HepG2 (cell line): Measurements from ENCODE around the gene RFXAP. TPM values are rescaled to one million over a fixed set of nuclear protein-coding genes. Genes with fewer than 3 reads are reported as not detected.
A peak's percentile ranks its signal among the peaks of the same experiment; 100 is the strongest.

Source experiments
- BCL6 ChIP-seq: IDR thresholded peaks from 2 replicates; pipeline ENCODE4 v1.6.1; 2016; ENCODE audit warnings: missing genetic modification reagents, missing compliant biosample characterization
- CHCHD3 ChIP-seq: sonication (generic); formaldehyde crosslinking; IDR thresholded peaks from 2 replicates; pipeline ENCODE4 v1.8.0; 2022; ENCODE audit warnings: mild to moderate bottlenecking, missing genetic modification reagents, moderate library complexity
- FOSL1 ChIP-seq: sonication (generic); formaldehyde crosslinking; IDR thresholded peaks from 2 replicates; pipeline ENCODE4 v1.9.0; 2021; ENCODE audit warnings: missing genetic modification reagents, borderline replicate concordance
- GTF3A ChIP-seq: sonication (generic); formaldehyde crosslinking; conservative IDR thresholded peaks from 2 replicates; pipeline ENCODE4 v1.4.0; 2020; ENCODE audit warnings: mild to moderate bottlenecking, missing genetic modification reagents
- KLF11 ChIP-seq: IDR thresholded peaks from 2 replicates; pipeline ENCODE4 v1.6.1; 2016; ENCODE audit warnings: missing compliant biosample characterization
- NR1H2 ChIP-seq: sonication (generic); formaldehyde crosslinking; IDR thresholded peaks from 2 replicates; pipeline ENCODE4 v1.8.1; 2022; ENCODE audit warnings: low read depth, missing genetic modification reagents, borderline replicate concordance
- POLR2G ChIP-seq: fragments of 200-400 bp; formaldehyde crosslinking; IDR thresholded peaks from 2 replicates; pipeline ENCODE4 v1.6.1; 2018; ENCODE audit warnings: mild to moderate bottlenecking, low read depth, low read length, moderate library complexity
- PTBP1 ChIP-seq: fragments of 200-400 bp; formaldehyde crosslinking; IDR thresholded peaks from 2 replicates; pipeline ENCODE4 v1.6.1; 2018; ENCODE audit warnings: low read length, low read depth; ENCODE audit not compliant: poor library complexity, severe bottlenecking
- SAFB2 ChIP-seq: sonication (generic); formaldehyde crosslinking; IDR thresholded peaks from 2 replicates; pipeline ENCODE4 v1.5.1; 2020; ENCODE audit warnings: missing genetic modification reagents, low read depth, mild to moderate bottlenecking, borderline replicate concordance
- SAP130 ChIP-seq: IDR thresholded peaks from 2 replicates; pipeline ENCODE4 v1.6.1; 2016; ENCODE audit warnings: low read depth
- THYN1 ChIP-seq: sonication (generic); formaldehyde crosslinking; IDR thresholded peaks from 2 replicates; pipeline ENCODE4 v1.8.1; 2023; ENCODE audit warnings: low read depth, mild to moderate bottlenecking, moderate library complexity, missing genetic modification reagents, borderline replicate concordance
- ZNF224 ChIP-seq: sonication (generic); formaldehyde crosslinking; IDR thresholded peaks from 2 replicates; pipeline ENCODE4 v1.5.0; 2020; ENCODE audit warnings: mild to moderate bottlenecking, missing genetic modification reagents
- ZNF274 ChIP-seq: sonication (generic); formaldehyde crosslinking; IDR thresholded peaks from 2 replicates; pipeline ENCODE4 v1.5.1; 2020; ENCODE audit warnings: mild to moderate bottlenecking, missing genetic modification reagents
- ZNF350 ChIP-seq: sonication (generic); formaldehyde crosslinking; IDR thresholded peaks from 2 replicates; pipeline ENCODE4 v1.4.0; 2020; ENCODE audit warnings: mild to moderate bottlenecking, low read depth, missing genetic modification reagents, borderline replicate concordance
- ZNF563 ChIP-seq: sonication (generic); formaldehyde crosslinking; IDR thresholded peaks from 2 replicates; pipeline ENCODE4 v1.8.0; 2022; ENCODE audit warnings: mild to moderate bottlenecking, moderate library complexity, missing genetic modification reagents
- ZNF670 ChIP-seq: sonication (generic); formaldehyde crosslinking; IDR thresholded peaks from 2 replicates; pipeline ENCODE4 v1.8.0; 2022; ENCODE audit warnings: mild to moderate bottlenecking, missing genetic modification reagents, borderline replicate concordance
- ZNF720 ChIP-seq: sonication (generic); formaldehyde crosslinking; IDR thresholded peaks from 2 replicates; pipeline ENCODE4 v1.4.0; 2020; ENCODE audit warnings: missing genetic modification reagents
- ZNF776 ChIP-seq: sonication (generic); formaldehyde crosslinking; IDR thresholded peaks from 2 replicates; pipeline ENCODE4 v1.4.0; 2020; ENCODE audit warnings: mild to moderate bottlenecking, missing genetic modification reagents
- ZNF839 ChIP-seq: sonication (generic); formaldehyde crosslinking; IDR thresholded peaks from 2 replicates; pipeline ENCODE4 v1.4.0; 2020; ENCODE audit warnings: missing genetic modification reagents, mild to moderate bottlenecking, borderline replicate concordance
- polyA plus RNA-seq, 8 experiments: library from polyadenylated mRNA; depleted of rRNA in 3 of 8; stranded (reverse) in 7 of 8; unstranded in 1 of 8; fragments of >200 nt; fragmentation: Illumina TruSeq in 4 of 8; extraction: Trizol in 4 of 8; gene quantifications; 2 replicates each; pipeline versions ENCODE4 v1.2.1 to v1.2.3, GENCODE V29; 2011 to 2016; ENCODE audit warnings: low read depth in 4 of 8, missing spikeins in 1 of 8, mixed read lengths in 1 of 8; ENCODE audit not compliant: insufficient read depth in 1 of 8
- total RNA-seq, 5 experiments: library from RNA; depleted of rRNA; stranded (reverse); fragments of >200 nt; fragmentation: Illumina TruSeq; extraction: Trizol; gene quantifications; 2 replicates each; pipeline ENCODE4 v1.2.3, GENCODE V29; 2016; ENCODE audit warnings: low read depth in 1 of 5
- TF ChIP-seq, protein P1 (sequence below): sonication (generic); formaldehyde crosslinking; IDR thresholded peaks from 2 replicates; pipeline ENCODE4 v1.4.0; 2020; ENCODE audit warnings: mild to moderate bottlenecking, missing genetic modification reagents
- TF ChIP-seq, protein P2 (sequence below): sonication (generic); formaldehyde crosslinking; IDR thresholded peaks from 2 replicates; pipeline ENCODE4 v1.4.0; 2020; ENCODE audit warnings: missing genetic modification reagents
- TF ChIP-seq, protein P3 (sequence below), 2 experiments: fragments of 450-650 bp in 1 of 2; sonication (generic) in 1 of 2; formaldehyde crosslinking; IDR thresholded peaks; 2 replicates each; pipeline versions ENCODE4 v1.5.0 to v1.8.0; 2020 to 2022; ENCODE audit warnings: mild to moderate bottlenecking in 1 of 2, missing genetic modification reagents in 1 of 2

Gene RFXAP
- total and polyA plus RNA-seq, 2 of the 13 experiments (the other 11 are each of a cell fraction or from before 2014, with no cell fraction given): 1.8 to 7.9 TPM

DNA sequence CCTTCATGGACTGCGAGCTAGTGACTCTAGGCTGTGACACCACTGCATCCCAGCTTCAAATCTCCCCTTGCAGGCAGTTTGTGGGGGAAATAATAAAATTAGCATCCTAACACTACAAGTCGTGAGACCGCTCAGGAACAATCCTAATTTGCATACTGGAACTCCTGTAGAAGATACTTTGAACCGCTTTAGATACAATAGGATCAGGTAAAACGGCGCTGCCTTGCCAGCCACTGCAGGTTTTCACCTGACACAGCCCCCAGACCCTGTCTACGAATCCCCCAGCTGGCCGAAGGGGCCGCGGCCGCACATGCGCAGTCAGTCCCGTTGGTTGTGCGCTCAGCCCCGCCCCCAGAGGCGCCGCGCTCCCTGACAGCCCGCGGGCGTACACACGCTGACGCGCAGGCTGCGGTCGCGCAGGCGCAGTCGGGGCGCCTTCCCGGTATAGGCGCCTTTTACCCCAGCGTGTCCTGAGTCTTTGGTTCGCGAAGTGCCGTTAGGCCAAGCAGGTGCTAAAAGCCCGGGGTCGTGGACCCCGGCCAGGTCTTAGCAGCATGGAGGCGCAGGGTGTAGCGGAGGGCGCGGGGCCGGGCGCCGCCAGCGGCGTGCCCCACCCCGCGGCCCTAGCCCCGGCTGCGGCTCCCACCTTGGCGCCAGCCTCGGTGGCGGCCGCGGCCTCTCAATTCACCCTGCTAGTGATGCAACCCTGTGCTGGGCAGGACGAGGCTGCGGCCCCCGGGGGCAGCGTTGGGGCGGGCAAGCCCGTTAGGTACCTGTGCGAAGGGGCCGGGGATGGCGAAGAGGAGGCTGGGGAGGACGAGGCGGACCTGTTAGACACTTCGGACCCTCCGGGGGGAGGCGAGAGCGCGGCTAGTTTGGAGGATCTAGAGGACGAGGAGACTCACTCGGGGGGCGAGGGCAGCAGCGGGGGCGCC, at the start of gene RFXAP (continued):
- TF ChIP-seq ZNF563 (CRISPR knock-in tag) (peak; percentile 91), SAP130 (CRISPR knock-in tag) (peak; percentile 70), BCL6 (peak; percentile 13; the same call in 1 of the 2 replicates), ZNF224 (no peak), THYN1 (no peak), ZNF720 (no peak), FOSL1 (no peak), GTF3A (CRISPR knock-in tag) (no peak), ZNF839 (CRISPR knock-in tag) (no peak), ZNF776 (CRISPR knock-in tag) (no peak), CHCHD3 (CRISPR knock-in tag) (0 out of 2 replicates have a peak, but pooled peaks have one; percentile 33), ZNF350 (CRISPR knock-in tag) (no peak; the same call in 1 of the 2 replicates), SAFB2 (CRISPR knock-in tag) (peak; percentile 49; the same call in 1 of the 2 replicates), PTBP1 (no peak), KLF11 (no peak), NR1H2 (no peak), ZNF274 (CRISPR knock-in tag) (0 out of 2 replicates have a peak, but pooled peaks have one; percentile 10), POLR2G (peak; percentile 79), ZNF670 (CRISPR knock-in tag) (no peak)
- TF ChIP-seq, protein P1, sequence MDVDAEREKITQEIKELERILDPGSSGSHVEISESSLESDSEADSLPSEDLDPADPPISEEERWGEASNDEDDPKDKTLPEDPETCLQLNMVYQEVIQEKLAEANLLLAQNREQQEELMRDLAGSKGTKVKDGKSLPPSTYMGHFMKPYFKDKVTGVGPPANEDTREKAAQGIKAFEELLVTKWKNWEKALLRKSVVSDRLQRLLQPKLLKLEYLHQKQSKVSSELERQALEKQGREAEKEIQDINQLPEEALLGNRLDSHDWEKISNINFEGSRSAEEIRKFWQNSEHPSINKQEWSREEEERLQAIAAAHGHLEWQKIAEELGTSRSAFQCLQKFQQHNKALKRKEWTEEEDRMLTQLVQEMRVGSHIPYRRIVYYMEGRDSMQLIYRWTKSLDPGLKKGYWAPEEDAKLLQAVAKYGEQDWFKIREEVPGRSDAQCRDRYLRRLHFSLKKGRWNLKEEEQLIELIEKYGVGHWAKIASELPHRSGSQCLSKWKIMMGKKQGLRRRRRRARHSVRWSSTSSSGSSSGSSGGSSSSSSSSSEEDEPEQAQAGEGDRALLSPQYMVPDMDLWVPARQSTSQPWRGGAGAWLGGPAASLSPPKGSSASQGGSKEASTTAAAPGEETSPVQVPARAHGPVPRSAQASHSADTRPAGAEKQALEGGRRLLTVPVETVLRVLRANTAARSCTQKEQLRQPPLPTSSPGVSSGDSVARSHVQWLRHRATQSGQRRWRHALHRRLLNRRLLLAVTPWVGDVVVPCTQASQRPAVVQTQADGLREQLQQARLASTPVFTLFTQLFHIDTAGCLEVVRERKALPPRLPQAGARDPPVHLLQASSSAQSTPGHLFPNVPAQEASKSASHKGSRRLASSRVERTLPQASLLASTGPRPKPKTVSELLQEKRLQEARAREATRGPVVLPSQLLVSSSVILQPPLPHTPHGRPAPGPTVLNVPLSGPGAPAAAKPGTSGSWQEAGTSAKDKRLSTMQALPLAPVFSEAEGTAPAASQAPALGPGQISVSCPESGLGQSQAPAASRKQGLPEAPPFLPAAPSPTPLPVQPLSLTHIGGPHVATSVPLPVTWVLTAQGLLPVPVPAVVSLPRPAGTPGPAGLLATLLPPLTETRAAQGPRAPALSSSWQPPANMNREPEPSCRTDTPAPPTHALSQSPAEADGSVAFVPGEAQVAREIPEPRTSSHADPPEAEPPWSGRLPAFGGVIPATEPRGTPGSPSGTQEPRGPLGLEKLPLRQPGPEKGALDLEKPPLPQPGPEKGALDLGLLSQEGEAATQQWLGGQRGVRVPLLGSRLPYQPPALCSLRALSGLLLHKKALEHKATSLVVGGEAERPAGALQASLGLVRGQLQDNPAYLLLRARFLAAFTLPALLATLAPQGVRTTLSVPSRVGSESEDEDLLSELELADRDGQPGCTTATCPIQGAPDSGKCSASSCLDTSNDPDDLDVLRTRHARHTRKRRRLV (CRISPR knock-in tag): no peak
- TF ChIP-seq, protein P2, sequence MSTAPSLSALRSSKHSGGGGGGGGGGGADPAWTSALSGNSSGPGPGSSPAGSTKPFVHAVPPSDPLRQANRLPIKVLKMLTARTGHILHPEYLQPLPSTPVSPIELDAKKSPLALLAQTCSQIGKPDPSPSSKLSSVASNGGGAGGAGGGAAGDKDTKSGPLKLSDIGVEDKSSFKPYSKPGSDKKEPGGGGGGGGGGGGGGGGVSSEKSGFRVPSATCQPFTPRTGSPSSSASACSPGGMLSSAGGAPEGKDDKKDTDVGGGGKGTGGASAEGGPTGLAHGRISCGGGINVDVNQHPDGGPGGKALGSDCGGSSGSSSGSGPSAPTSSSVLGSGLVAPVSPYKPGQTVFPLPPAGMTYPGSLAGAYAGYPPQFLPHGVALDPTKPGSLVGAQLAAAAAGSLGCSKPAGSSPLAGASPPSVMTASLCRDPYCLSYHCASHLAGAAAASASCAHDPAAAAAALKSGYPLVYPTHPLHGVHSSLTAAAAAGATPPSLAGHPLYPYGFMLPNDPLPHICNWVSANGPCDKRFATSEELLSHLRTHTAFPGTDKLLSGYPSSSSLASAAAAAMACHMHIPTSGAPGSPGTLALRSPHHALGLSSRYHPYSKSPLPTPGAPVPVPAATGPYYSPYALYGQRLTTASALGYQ (CRISPR knock-in tag): no peak
- TF ChIP-seq, protein P3, sequence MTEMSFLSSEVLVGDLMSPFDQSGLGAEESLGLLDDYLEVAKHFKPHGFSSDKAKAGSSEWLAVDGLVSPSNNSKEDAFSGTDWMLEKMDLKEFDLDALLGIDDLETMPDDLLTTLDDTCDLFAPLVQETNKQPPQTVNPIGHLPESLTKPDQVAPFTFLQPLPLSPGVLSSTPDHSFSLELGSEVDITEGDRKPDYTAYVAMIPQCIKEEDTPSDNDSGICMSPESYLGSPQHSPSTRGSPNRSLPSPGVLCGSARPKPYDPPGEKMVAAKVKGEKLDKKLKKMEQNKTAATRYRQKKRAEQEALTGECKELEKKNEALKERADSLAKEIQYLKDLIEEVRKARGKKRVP (CRISPR knock-in tag; IDR thresholded peaks at IDR 0.05): peak in 1 of 2 experiments; percentile 90; a peak in 2 of 4 replicates
